Measurements from ENCODE around the gene GLP2R.
A peak's percentile ranks its signal among the peaks of the same experiment; 100 is the strongest.

Gene GLP2R

DNA sequence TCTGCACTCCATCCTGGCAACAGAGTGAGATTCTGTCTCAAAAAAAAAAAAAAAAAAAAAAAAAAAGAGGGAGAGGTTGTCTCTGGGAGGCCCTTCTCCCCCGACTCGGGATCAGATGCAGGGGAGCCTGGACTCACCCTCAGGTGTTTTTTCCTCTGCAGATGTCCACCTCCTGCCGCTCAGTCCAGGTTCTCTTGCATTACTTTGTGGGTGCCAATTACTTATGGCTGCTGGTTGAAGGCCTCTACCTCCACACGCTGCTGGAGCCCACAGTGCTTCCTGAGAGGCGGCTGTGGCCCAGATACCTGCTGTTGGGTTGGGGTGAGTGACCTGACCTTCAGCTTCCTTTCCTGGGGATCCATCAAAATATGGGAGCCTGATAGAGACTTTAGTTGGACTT, 34.1 kb downstream of the GLP2R start:
- DNase-seq, result no peak

DNA sequence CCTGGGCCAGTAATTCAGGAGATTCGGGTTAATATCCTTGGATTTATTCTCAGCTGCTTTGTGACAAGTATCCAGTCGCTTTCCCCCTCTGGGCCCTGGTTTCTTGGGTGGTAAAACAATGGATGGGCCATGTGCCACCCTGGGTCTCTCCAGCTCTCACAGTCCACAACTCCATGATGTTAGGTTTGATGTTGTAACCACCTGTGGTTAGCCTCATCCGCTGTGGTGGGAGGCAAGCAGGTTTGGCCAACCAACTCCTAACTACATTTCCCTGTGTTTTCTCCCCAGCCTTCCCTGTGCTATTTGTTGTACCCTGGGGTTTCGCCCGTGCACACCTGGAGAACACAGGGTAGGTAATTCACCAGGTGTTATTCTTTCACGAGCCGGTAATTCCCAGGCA, 35.1 kb downstream of the GLP2R start:
- DNase-seq, result no peak

DNA sequence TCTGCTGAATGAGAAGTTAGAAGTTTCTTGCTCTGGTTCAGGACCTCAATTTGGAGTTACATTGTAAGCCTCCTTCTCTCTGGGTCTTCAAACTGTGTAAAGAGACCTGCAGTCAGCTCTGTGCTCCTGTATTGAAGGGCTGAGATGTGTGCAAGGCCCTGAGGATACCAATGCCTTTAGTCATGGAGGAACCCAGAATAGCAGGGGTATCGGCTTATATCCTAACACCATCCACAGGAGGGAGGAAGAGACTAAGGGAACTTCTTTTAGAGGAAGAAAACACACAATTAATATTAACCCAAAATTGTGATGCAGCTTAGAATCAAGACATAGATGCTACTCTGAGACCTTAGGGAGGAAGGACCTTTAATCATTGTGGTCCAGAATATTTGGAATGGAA, 36.5 kb downstream of the GLP2R start:
- DNase-seq, result no peak

DNA sequence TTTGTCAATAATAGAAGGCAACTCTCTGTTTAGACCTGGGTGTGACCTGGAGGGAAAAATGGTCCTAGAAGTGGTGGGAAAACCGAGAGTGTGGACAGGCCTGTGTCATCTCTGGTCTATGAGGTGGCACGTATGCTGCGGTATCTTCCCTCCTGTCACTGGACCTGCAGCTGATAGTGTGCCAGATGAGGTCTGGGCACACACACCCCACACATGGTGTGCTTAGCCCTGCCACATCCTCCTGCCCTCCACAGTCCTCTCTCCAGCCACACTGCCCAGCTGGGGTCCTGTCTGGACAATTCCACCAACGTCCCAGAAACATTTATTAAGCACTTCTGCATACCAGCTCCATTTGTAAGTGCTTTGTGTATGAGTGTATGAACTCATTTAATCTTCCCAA, 37.2 kb downstream of the GLP2R start:
- DNase-seq, result no peak

DNA sequence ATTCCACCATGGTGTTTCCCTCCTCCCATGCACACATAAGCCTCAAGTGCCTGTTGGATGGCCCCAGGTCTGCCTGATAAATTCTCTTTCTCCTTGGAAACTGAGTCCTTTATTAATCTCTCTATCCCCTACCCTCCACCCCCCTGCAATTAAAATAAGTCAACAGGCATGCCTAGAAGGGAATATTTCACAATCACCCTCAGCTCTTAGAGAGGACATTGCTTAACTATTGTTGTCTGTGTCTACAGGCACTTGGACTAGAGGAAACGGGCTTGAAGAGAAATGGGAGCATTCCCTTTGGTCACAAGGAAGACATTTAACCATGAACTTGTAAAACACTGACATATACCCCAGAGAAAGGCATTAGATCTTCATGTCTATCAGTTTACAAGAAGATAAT, 39.9 kb downstream of the GLP2R start:
- DNase-seq, result no peak

- DNase-seq, result no peak
Observed at GRCh38 chr17:9868552-9868951, 42.8 kb downstream of the GLP2R start.

DNA sequence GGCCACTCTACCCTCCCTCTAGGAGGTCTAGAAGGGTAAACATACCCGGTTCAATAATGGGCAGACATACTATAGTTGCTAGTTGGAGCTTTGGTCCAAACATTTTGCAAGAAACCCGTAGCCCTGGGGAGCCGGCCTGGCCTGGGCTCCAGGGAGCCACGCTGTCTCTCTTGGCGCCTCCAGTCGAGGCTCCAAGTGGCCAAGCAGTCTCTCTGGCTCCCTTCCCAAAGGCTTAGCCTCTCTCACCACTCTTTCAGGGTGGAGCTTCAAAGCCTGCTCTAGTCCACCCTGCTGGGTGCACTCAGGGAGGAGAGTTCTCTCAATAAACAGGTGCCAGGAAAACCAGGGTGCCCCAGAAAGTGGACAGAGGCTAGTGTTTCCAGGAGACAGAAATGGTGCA, 47.1 kb downstream of the GLP2R start:
- no peak for DNase-seq

DNA sequence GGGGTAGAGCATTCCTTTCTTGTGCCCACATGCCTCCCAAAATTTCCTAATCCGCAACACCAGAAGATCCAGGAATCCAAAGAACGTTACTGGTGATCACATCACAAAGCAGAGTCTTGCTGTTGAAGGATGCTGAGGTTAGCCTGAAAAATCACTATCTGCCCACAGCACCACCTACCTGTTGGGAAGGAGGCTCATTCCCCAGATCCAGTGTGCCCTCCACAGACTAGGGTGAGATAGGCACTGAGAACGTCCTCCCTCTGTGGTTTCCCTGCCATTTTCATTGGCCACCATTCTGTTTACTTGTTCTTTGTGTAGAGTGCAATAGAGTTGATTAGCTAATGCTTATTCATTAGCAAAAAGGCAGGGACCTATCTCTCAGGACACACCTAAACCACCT, 49.0 kb downstream of the GLP2R start:
- DNase-seq, result no peak

- no peak for DNase-seq
Observed at GRCh38 chr17:9875441-9875840, 49.7 kb downstream of the GLP2R start.

GRCh38 chr17:9878356-9878755, 52.6 kb downstream of the GLP2R start:
- DNase-seq, result no peak

DNA sequence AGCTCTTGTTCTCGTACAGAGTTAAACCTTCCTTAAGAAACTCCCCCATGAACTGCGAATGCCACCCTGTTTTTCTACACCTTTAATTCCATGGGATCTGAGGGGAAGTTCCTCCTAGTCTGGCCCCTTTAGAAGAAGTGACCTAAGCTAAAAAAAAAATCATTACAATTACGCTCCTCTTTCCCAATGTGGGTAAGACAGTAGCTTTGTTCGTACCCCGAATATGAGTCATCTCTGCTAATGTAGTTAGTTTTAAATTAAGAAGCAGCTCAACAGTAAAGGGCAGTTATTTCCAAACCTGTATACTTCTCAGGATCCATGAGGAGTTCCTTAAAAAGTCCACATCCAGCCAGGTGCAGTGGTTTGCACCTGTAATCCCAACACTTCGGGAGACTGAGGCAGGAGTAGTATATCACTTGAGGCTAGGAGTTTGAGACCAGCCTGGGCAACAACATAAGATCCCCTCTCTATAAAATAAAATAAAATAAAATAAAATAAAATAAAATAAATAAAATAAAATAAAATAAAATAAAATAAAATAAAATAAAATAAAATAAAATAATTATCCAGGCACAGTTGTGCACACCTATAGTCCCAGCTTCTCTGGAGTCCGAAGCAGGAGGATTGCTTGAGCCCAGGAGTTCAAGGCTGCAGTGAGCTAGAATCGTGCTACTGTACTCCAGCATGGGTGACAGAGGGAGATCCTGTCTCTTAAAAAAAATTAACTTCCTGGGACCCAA, 53.2 kb downstream of the GLP2R start:
- DNase-seq, result no peak

DNA sequence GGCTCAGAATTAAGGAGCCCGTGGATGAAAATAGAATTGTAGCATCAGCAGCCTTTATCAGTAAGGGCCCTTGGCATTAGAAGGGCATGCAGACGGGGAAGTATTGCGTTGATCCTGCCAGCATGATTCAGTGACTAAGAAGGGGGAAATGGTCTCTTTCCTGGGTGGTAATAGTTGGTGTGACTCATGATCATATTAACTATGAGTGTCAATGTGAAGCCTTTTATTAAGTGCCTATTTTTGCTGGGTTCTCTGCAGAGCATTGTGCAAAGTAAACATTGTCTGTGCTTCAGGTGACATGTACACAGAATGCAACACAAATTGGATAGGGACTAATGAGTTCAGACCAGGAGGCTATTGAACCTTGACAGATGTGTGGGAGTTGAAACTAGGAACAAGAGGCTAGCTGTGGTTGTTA, 54.9 kb downstream of the GLP2R start:
- no peak for DNase-seq

GRCh38 chr17:9883451-9883850, 57.7 kb downstream of the GLP2R start:
- no peak for DNase-seq

DNA sequence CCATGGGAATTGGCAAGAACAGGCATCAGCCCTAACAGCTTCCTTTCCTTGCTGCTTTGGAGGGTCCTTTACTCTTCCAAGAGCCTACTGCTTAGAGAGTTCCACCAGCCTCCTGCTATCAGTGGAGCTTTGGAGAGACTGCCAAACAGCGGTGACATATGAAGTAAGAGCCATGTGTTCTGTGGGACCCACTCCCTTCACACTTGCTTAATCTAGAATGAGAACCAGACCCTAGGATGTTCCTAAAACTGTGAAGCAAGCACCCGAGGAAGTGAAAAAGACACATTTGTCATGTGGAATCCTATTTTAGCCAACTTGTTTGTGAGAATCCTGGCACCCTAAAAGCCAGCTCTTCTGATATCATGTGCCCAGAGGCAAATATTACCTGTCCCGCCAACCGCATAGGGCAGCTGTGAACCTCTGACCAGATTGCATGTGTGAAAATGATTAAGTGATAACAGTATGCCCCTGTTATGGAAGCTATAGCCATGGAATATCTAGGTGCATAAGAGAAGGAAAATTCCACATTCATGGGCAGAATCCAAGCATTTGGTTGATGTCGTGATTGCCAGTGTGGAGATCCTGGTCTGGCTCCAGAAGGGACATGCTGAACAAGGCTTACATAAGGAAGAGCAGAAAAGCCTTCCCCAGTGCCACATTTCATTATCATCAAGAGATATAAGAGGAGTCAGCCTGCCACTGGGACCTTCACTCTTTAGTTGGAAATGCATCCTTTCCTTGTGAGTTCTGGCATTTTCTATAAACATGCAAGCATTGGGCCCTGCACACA, 60.6 kb downstream of the GLP2R start:
- DNase-seq, result no peak

DNA sequence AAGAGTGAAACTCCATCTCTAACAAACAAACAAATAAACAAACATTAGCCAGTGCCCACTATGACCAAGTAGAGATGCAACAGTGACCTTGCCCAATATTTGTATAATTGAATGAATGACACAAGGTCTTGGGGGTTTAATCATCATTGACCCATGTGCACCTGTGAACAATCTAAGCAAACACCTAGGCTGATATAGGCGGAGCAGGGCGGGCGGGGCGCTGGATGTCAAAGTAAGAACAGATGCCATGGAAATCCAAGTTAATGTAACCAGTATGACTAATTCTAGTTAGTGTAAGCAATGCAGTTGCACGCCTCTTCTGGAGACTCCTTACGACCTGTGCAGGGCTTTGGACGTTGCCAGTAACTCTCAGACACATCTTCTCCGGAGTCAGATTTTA, 61.8 kb downstream of the GLP2R start:
- no peak for DNase-seq

DNA sequence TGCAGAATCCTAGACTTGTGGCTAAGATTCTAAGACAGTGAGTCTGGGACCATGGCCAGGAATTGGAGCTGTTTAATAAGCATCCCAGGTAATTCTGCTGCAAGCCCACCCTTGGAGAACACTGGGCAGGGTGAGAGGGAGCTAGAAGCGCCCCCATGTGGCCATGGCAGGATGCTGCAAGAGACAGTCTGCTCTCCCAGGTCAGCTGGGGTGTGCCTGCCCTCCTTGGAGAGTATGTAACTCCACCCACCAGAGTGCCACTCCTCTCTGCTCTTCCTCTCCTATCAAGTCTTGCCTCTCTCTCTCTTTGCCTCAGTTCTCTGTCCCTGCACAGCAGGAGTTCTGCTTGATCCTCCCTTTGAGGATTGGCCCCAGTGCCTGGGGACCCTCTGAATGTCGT, 64.4 kb downstream of the GLP2R start:
- peak; percentile 62 for DNase-seq

DNA sequence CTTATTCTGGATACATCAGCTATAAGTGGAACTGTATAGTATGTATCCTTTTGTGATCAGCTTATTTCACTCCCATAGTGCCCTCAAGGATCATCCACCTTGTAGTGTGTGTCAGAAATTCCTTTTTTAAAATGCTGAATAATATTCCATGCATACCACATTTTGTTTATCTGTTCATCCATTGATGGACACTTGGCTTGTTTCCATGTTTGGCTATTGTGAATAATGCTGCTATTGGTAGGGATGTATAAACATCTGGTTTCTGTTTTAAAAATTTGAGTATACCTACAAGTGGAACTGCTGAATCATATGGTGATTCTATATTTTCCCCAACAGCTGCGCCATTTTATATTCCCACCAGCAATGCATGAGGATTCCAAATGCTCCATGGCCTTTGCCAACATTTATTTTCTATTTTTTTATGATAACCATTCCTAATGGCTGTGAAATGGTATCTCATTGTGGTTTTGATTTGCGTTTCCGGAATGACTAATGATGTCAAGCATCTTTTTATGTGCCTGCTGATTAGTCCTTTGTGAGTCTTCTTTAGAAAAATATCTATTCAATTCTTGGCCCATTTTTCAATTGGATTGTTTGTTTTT, 67.8 kb downstream of the GLP2R start:
- no peak for DNase-seq

- no peak for DNase-seq
Observed at GRCh38 chr17:9894231-9894630, 68.5 kb downstream of the GLP2R start.

GRCh38 chr17:9895923-9896322, 70.2 kb downstream of the GLP2R start:
- no peak for DNase-seq

DNA sequence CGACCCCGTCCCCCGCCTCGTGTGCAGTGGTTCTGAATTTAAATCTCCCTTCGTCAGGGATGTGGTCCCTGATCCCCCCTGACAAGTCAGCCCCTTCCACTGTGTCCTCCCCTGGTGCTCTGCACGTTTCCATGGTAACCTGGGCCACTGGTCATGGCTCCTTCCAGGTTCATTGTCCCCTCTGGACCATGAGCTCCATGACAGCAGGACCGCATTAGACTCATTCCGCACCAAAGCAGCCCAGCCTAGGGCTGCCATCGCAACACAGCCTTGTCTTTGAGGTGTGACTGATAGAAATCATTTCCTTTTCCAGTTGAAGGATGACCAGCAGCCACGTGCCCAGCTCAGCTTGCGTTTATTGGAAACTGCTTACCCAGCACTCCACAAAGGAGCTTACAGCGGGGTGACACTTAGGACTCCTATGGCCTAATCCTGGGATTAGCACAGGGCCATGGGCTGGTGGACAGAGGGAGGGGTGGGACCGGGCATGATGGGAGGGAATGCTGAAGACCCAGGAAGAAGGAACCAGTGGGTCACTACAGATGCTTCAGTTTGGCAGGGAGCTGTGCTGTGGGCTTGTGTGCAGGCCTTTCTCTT, 71.7 kb downstream of the GLP2R start:
- no peak for DNase-seq

DNA sequence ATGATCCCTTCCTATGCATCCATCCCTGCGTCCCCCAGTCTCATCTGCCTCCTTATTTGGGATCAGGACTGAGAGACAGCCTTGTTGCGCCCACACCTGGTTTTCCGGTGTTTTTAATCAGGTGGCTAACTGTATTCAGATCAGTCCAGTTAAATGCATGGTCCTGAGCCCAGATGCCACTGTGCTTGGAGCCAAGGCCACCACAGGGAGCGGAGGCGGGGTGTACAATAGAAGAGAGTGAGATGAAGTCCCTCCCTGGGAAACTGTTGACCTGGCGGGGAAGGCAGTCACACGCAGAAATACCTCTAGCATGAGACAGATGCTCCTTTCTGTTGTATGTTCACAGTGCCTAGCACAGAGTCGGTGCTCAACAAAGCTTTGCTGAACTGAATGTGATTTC, 73.1 kb downstream of the GLP2R start:
- no peak for DNase-seq

GRCh38 chr17:9899280-9900043, 73.7 kb downstream of the GLP2R start:
- DNase-seq, result no peak

DNA sequence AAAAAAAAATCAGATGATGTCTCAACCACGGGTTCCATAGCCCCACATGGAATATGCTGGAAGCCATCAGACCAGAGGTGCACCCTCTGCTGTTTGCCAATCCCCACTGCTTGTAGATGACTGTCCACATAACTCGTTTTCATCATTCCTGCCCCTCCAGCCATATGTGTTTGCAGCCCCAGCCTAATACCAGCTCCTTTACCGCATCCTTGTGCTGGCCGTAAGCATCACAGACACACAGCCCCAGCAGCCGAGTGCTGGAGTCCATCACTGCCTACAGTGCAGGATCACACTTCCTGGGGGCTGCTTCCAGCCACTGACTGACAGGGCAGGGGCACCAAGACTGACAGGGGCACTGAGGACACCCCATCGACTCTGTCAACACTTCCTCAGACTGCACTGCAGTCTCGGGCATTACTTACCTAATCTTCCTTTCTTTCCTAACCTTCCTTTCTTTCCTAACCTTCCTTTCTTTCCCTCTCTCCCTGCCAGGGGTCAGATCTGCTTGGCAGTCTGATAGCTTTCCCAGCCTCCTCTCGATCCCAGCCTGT, 74.4 kb downstream of the GLP2R start:
- no peak for DNase-seq

Data from activated CD8-positive, alpha-beta memory T cell treated with anti-CD3 and anti-CD28 coated beads, Interleukin-2, amount 50 U/mL, for 48 hours (primary cell).